ENCODE results near the gene APOLD1.

The APOLD1 gene

DNA sequence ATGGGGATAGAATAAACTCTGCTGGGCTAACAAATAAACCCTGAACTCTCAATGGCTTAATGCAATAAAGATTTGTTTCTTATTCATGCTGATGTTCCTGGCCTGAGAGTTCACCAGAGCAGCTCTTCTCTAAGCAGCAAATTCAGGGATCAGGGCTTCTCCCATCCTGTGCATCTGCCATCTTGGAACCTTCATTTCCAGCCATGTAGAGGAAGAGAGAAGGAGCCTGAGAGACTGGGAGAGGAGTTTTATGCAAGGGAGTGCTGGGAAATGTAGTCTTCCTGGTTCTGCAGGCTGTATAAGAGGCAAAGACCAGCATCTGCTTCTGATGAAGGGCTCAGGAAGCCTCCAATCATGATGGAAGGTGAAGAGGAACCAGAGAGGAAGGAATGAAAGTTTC, 20.6 kb upstream of the APOLD1 start:
- H3K27ac Mint-ChIP-seq: no peak overlapping the region
- H3K4me1 Mint-ChIP-seq (ENCODE audit: low read depth): no peaks in the 10 kb centered on the region
- no peak for DNase-seq (ENCODE audit: low spot score)
- no peaks in the 10 kb centered on the region for H3K27me3 Mint-ChIP-seq (ENCODE audit: low read depth)
- H3K4me3 Mint-ChIP-seq: no peak overlapping the region
- peaks cover 35% of the 10 kb centered on the region for H3K36me3 Mint-ChIP-seq (ENCODE audit: low read depth)
- H3K9me3 Mint-ChIP-seq: peaks cover 17% of the 10 kb centered on the region

DNA sequence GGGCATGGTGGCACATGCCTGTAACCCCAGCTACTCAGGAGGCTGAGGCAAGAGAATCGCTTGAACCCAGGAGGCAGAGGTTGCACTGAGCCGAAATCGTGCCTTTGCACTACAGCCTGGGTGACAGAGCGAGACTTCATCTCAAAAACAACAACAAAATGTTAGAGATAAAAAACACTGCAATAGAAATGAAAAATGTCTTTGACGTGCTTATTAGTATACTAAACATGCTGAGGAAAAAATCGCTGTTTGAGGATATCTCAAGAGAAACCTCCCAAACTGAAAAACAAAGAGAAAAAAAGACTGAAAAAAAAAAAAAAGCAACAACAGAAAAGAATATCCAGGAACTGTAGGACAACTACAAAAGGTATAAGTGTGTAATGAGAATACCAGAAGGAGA, 15.2 kb upstream of the APOLD1 start:
- Mint-ChIP-seq H3K27me3 (ENCODE audit: low read depth) (no peaks in the 10 kb centered on the region), H3K27ac (no peak overlapping the region), H3K4me3 (no peak overlapping the region), H3K9me3 (peaks cover 24% of the 10 kb centered on the region), H3K4me1 (ENCODE audit: low read depth) (no peaks in the 10 kb centered on the region), H3K36me3 (ENCODE audit: low read depth) (peaks cover 33% of the 10 kb centered on the region)
- no peak for DNase-seq (ENCODE audit: low spot score)

DNA sequence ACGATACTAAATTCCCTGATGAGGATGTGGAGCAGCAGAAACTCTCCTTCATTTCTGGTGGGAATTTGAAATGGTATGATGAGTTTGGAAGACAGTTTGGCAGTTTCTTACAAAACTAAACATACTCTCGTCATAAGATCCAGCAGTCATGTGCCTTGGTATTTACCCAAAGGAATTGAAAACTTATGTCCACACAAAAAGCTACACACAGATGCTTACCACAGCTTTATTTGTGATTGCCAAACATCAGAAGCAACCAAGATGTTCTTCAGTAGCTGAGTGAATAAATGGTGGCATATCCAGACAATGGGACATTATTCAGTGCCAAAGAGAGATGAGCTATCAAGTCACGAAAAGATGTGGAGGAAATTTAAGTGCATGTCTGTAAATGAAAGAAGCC, 10.7 kb upstream of the APOLD1 start:
- no peak for DNase-seq (ENCODE audit: low spot score)
- Mint-ChIP-seq H3K4me3 (no peak overlapping the region), H3K36me3 (ENCODE audit: low read depth) (peaks cover 20% of the 10 kb centered on the region)

DNA sequence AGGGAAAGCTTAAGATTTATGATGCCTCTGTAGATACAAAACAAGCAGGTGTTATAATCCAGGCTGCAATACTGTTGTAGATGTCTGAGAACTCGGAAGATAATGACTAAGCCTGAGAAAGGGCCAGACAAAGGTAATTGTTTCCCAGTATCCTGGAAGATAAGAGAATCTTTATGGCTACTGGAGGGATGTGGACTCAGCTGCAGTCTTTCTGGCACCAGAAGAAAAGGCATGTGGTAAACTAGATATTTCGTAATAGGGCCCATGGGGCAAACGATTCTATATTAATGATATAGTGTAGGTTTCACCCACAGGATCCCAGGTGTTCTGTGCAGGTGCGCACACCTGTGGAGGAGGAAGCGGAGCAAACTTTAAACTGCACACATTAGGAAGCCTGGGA, 9.2 kb upstream of the APOLD1 start:
- no peaks in the 10 kb centered on the region for H3K4me1 Mint-ChIP-seq (ENCODE audit: low read depth)
- no peaks in the 10 kb centered on the region for H3K9me3 Mint-ChIP-seq
- H3K27me3 Mint-ChIP-seq (ENCODE audit: low read depth): no peaks in the 10 kb centered on the region
- no peak overlapping the region for H3K4me3 Mint-ChIP-seq
- DNase-seq (ENCODE audit: low spot score): no peak
- no peak overlapping the region for H3K27ac Mint-ChIP-seq
- H3K36me3 Mint-ChIP-seq (ENCODE audit: low read depth): peaks cover 15% of the 10 kb centered on the region

More for the DNA sequence above, 10.7 kb upstream of the APOLD1 start:
- Mint-ChIP-seq H3K27ac (no peak overlapping the region), H3K4me1 (ENCODE audit: low read depth) (no peaks in the 10 kb centered on the region), H3K9me3 (peaks cover 11% of the 10 kb centered on the region), H3K27me3 (ENCODE audit: low read depth) (no peaks in the 10 kb centered on the region)

DNA sequence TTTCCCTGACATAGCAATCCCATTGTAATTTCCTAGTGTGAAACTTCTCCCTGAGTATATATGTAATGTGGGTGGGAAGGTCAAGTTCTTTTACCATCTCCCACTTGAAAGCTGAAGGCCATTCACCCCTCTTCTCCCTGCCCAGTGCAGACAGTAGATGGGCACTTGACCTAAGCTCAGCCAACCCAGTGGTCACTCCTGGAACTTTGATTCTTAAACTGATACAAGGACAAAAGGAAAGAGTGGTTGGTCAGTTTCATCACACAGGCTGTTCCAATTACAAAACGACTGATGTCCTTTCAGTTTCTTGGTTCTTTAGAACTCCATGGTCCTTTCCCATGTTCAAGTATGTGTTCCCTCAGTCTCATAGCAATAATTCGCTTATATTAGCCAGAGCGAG, 8.4 kb upstream of the APOLD1 start:
- DNase-seq (ENCODE audit: low spot score): no peak
- Mint-ChIP-seq H3K9me3 (no peaks in the 10 kb centered on the region), H3K27ac (no peak overlapping the region), H3K4me3 (no peak overlapping the region), H3K36me3 (ENCODE audit: low read depth) (peaks cover 11% of the 10 kb centered on the region), H3K27me3 (ENCODE audit: low read depth) (no peaks in the 10 kb centered on the region), H3K4me1 (ENCODE audit: low read depth) (no peaks in the 10 kb centered on the region)

DNA sequence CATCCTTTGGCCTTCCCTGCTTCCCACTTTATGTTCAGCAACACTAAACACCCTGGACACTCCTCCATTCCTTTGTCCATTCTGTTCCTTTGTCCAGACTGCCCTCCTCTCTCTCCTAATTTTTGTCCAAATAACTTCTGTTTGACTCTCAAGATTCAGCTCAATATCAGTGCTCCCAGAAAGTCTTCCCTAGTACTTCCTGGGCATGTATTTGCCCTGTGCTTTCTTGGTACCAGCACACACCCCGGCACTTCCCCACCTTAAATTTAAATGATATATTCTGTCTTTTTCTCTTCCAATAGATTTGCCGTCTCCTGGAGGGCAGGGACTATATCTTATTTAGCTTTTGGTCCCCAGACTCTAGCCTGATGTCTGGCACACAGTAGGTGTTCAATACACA, 6.5 kb upstream of the APOLD1 start:
- Mint-ChIP-seq H3K27ac (no peak overlapping the region), H3K4me1 (ENCODE audit: low read depth) (peaks cover 3% of the 10 kb centered on the region), H3K36me3 (ENCODE audit: low read depth) (peaks cover 11% of the 10 kb centered on the region), H3K9me3 (no peaks in the 10 kb centered on the region), H3K4me3 (no peak overlapping the region), H3K27me3 (ENCODE audit: low read depth) (no peaks in the 10 kb centered on the region)
- DNase-seq (ENCODE audit: low spot score): no peak

DNA sequence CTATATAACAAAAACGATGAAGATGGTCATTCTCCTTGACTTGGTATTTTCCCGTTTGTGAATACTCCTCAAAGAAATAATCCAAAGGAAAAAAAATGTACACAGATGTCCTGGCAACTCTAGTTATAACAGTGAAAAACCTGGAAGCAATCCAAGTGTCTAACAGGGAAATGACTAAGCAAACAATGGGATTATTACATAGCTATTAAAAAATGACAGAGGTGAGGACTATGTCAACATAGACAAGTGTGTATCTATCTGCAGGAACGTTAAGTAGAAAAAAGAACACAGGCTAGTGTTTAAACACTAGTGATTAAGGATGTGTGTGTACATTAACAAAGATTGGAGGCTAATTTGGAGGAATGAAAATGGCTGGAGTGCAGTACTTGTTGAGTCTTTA, 5.9 kb upstream of the APOLD1 start:
- Mint-ChIP-seq H3K27ac (no peak overlapping the region), H3K36me3 (ENCODE audit: low read depth) (peaks cover 11% of the 10 kb centered on the region), H3K9me3 (no peaks in the 10 kb centered on the region), H3K27me3 (ENCODE audit: low read depth) (no peaks in the 10 kb centered on the region), H3K4me3 (no peak overlapping the region), H3K4me1 (ENCODE audit: low read depth) (peaks cover 7% of the 10 kb centered on the region)
- DNase-seq (ENCODE audit: low spot score): no peak

DNA sequence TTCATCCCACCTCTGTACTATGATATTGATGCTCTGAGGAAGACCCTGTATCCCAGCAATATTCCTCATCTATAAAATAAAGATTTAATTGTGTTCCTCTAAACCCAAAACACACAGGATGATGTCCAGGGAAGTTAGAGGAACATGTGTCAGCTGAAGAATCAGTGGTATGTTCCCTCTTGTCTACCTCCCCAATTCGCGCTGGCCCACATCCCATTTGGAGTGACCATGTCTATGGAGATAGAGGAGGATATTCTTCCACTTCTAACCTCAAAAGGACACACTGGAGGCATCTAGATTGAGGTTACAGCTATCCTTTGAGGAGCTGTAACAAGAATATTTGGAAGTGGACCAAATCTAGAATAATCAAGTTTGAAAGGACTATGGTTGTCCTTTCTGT, 1.3 kb upstream of the APOLD1 start:
- DNase-seq (ENCODE audit: low spot score): no peak
- H3K4me3 Mint-ChIP-seq: no peak overlapping the region
- H3K4me1 Mint-ChIP-seq (ENCODE audit: low read depth): peaks cover 37% of the 10 kb centered on the region
- H3K27ac Mint-ChIP-seq: no peak overlapping the region
- H3K36me3 Mint-ChIP-seq (ENCODE audit: low read depth): peaks cover 9% of the 10 kb centered on the region
- no peaks in the 10 kb centered on the region for H3K9me3 Mint-ChIP-seq
- no peaks in the 10 kb centered on the region for H3K27me3 Mint-ChIP-seq (ENCODE audit: low read depth)

DNA sequence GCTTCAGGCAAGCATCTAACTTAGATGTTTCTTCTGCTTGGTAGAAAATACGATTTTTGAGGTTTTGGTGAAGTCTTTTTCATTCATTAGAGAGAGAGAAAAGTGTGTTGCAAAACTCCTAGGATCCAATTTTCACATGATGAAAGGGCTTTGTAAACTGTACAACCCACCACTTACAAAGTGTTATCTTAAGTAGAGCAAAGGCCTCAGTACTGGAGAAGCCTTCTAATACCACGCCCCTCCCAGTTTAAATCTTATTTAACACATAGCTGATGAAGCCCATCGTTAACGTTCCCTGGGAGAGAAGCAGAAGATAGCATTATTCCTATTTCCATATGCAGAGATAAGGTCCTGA, 869 bp downstream of the APOLD1 start:
- H3K4me1 Mint-ChIP-seq (ENCODE audit: low read depth): peaks cover 39% of the 10 kb centered on the region
- DNase-seq (ENCODE audit: low spot score): no peak
- H3K27ac Mint-ChIP-seq: peak overlapping the region; percentile 36
- no peaks in the 10 kb centered on the region for H3K27me3 Mint-ChIP-seq (ENCODE audit: low read depth)
- H3K4me3 Mint-ChIP-seq: peak overlapping the region; percentile 74
- H3K36me3 Mint-ChIP-seq (ENCODE audit: low read depth): peaks cover 7% of the 10 kb centered on the region
- no peaks in the 10 kb centered on the region for H3K9me3 Mint-ChIP-seq

DNA sequence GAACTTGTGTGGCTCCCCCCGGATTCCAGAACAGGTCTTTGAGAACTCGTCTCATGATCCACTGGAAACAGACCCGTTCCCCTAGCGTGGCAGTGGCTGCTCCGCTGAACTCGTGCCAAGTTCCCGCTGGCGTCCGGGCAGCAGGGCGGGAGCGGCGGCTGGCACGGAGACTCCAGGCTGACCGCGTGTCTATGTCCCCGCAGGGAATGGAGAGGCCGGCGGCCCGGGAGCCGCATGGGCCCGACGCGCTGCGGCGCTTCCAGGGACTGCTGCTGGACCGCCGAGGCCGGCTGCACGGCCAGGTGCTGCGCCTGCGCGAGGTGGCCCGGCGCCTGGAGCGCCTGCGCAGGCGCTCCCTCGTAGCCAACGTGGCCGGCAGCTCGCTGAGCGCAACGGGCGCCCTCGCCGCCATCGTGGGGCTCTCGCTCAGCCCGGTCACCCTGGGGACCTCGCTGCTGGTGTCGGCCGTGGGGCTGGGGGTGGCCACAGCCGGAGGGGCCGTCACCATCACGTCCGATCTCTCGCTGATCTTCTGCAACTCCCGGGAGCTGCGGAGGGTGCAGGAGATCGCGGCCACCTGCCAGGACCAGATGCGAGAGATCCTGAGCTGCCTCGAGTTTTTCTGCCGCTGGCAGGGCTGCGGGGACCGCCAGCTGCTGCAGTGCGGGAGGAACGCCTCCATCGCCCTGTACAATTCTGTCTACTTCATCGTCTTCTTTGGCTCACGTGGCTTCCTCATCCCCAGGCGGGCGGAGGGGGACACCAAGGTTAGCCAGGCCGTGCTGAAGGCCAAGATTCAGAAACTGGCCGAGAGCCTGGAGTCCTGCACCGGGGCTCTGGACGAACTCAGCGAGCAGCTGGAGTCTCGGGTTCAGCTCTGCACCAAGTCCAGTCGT, 1.5 kb downstream of the APOLD1 start:
- peak overlapping the region; percentile 85 for H3K4me3 Mint-ChIP-seq
- peaks cover 7% of the 10 kb centered on the region for H3K36me3 Mint-ChIP-seq (ENCODE audit: low read depth)
- DNase-seq (ENCODE audit: low spot score): peak; percentile 78
- H3K9me3 Mint-ChIP-seq: no peaks in the 10 kb centered on the region
- H3K4me1 Mint-ChIP-seq (ENCODE audit: low read depth): peaks cover 39% of the 10 kb centered on the region
- no peaks in the 10 kb centered on the region for H3K27me3 Mint-ChIP-seq (ENCODE audit: low read depth)
- peak overlapping the region; percentile 89 for H3K27ac Mint-ChIP-seq

DNA sequence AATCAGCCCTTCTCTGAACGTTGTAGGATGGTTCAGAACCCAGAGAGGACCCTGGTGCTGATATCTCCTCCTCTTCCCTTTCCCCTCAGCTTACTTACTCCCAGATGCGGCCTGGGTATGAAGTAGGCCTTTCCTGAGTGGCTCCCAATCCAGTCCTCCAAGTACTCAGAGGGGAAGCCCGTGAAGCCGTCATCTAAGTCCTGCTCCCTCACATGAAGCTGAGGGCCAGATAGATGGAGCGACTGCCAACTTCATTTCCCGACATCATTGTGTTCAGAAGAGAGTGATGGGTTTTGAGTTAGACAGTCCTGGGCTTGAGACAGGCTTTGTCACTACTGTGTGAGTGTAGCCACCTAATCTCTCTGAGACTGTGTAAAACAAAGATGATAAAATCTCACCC, 2.7 kb downstream of the APOLD1 start:
- Mint-ChIP-seq H3K27ac (peak overlapping the region; percentile 89), H3K36me3 (ENCODE audit: low read depth) (peaks cover 2% of the 10 kb centered on the region), H3K27me3 (ENCODE audit: low read depth) (no peaks in the 10 kb centered on the region), H3K9me3 (no peaks in the 10 kb centered on the region), H3K4me3 (peak overlapping the region; percentile 85), H3K4me1 (ENCODE audit: low read depth) (peaks cover 36% of the 10 kb centered on the region)
- no peak for DNase-seq (ENCODE audit: low spot score)

DNA sequence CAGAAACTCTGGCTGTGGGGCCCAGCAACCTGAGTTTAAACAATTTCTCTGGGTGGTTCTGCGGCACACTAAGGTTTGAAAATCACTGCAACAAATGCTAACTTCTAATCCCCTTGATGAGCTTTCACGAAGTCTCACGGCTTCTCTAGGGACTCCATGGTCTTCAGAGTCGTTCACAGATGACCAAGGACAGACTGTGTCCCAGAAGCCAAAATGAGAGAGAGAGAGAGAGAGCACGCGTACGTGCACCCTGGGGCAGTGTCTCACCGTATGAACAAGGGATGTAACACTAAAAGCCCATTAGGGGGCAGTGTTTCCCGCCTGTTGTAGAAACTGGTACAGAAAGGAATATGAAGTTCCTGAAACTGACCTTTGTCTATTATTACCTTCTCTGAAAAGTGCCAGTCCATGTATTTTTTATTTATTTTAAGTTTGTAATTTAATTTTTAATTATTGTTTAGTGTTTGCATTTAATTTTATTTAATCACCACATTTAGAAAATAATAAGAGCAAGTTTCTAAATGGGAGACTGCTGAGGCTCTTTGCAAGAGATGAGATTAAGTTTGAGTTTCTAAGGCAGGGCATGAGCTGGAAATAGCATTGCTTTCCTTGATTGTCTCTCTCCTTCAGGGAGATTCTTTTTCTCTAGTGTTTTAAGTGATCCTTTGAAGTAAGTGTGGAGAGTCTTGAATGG, 3.4 kb downstream of the APOLD1 start:
- Mint-ChIP-seq H3K4me3 (peak overlapping the region; percentile 85), H3K9me3 (no peaks in the 10 kb centered on the region), H3K27ac (peak overlapping the region; percentile 87), H3K27me3 (ENCODE audit: low read depth) (no peaks in the 10 kb centered on the region), H3K36me3 (ENCODE audit: low read depth) (peaks cover 2% of the 10 kb centered on the region), H3K4me1 (ENCODE audit: low read depth) (peaks cover 36% of the 10 kb centered on the region)
- DNase-seq (ENCODE audit: low spot score): peak; percentile 50

DNA sequence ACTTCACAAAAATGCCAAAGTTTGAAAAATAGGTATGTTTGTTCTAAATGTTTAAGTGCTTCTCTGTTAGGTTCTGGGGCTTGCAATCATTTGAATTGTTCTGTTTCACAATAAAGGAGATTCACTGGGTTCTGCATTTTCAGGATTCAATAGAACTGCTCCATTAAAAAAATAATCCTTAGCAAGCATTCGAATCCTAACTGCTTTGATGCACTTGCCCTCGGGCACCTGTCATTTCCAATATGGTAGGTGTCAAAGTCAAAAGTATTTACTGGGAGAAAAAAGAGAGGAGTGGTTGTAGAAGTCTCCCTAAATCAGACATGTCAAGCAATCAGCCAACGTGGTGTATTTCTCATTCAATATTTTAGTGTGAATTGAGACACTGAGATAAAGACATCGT, 5.5 kb downstream of the APOLD1 start:
- no peak for DNase-seq (ENCODE audit: low spot score)
- no peak overlapping the region for H3K4me3 Mint-ChIP-seq
- H3K27ac Mint-ChIP-seq: no peak overlapping the region
- H3K36me3 Mint-ChIP-seq (ENCODE audit: low read depth): peaks cover 2% of the 10 kb centered on the region
- H3K4me1 Mint-ChIP-seq (ENCODE audit: low read depth): peaks cover 18% of the 10 kb centered on the region
- no peaks in the 10 kb centered on the region for H3K27me3 Mint-ChIP-seq (ENCODE audit: low read depth)
- H3K9me3 Mint-ChIP-seq: no peaks in the 10 kb centered on the region

DNA sequence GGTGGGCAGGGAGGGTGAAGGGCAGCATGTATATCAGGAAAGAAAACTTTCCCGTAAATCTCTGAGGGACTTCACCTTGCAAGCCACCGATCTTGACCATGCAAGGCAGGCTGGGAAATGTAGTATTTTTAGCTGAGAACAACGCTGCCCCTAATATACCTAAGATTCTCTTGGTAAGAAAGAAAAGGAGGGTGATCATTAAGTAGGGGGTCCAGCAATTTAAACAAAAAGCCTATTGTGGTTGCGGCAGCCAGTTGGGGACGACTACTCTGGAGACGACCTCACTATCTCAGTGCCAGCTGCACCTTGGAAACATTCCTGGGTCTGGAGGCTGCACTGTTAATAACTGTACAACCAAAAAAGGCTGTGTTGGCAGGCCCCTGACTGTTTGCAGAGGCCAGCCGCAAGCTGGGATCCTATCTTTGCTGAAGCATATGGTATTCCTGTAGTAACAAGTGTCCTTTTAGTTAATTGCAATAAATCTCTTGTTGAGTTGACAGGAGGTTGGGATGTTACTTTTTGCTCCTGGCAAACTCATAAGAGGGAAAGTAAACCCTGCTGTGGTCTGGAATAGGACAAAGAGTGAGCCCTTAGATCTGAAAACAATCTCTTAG, 6.4 kb downstream of the APOLD1 start:
- Mint-ChIP-seq H3K4me3 (no peak overlapping the region), H3K4me1 (ENCODE audit: low read depth) (peaks cover 13% of the 10 kb centered on the region), H3K36me3 (ENCODE audit: low read depth) (peaks cover 2% of the 10 kb centered on the region), H3K27me3 (ENCODE audit: low read depth) (no peaks in the 10 kb centered on the region), H3K27ac (no peak overlapping the region), H3K9me3 (no peaks in the 10 kb centered on the region)
- no peak for DNase-seq (ENCODE audit: low spot score)

Measured in T-helper 2 cell treated with Interferon-gamma antibody and Interleukin-4, amounts not matched to agents 5 μg/mL and 100 μg/mL, for 36 hours (primary cell).